Retinal pigment epithelial cell (primary cell): ENCODE data around the gene C14orf180.
"Not testable (repeated sequence)": the region's sequence is repeated elsewhere in the genome, so short reads cannot be mapped to it uniquely, and the experiment has no call there.

Experiments
- DNase-seq: peaks from one replicate; pipeline ENCODE4 v3.0.0-alpha.2; 2010; ENCODE audit warnings: low read depth
- H3K4me3 ChIP-seq: 2 replicates; pipeline ENCODE4 v1.5.1; 2011; ENCODE audit warnings: mild to moderate bottlenecking, low read length, control low read depth, moderate library complexity
- CTCF ChIP-seq: conservative IDR thresholded peaks from 2 replicates; pipeline ENCODE4 v1.5.1; 2011; ENCODE audit warnings: low read depth, low read length, control low read depth, inconsistent platforms

The C14orf180 gene

GRCh38 chr14:104634138-104634760 is 54.7 kb downstream of the C14orf180 start:
- DNase-seq = no peak
- TF ChIP-seq CTCF = no peak
- no peak overlapping the region for H3K4me3 ChIP-seq

- DNase-seq = no peak
- no peak overlapping the region for H3K4me3 ChIP-seq
- TF ChIP-seq CTCF = no peak
Measured at GRCh38 chr14:104634886-104635570, 55.5 kb downstream of the C14orf180 start.

- no peak for DNase-seq
- no peak overlapping the region for H3K4me3 ChIP-seq
- TF ChIP-seq CTCF = no peak
Measured at GRCh38 chr14:104635717-104636116, 56.2 kb downstream of the C14orf180 start.

- H3K4me3 ChIP-seq = no peak overlapping the region
- TF ChIP-seq CTCF = no peak
- no peak for DNase-seq
Measured at GRCh38 chr14:104636131-104636530, 56.6 kb downstream of the C14orf180 start.

- DNase-seq, H3K4me3 ChIP-seq: not testable (repeated sequence)
Measured at GRCh38 chr14:104636846-104637545, 57.4 kb downstream of the C14orf180 start.

GRCh38 chr14:104637546-104638003 is 58.0 kb downstream of the C14orf180 start:
- TF ChIP-seq CTCF = no peak
- no peak overlapping the region for H3K4me3 ChIP-seq
- DNase-seq = no peak

- no peak for DNase-seq
- no peak for TF ChIP-seq CTCF
- H3K4me3 ChIP-seq = no peak overlapping the region
Measured at GRCh38 chr14:104638190-104638589, 58.6 kb downstream of the C14orf180 start.
